HG02870 (cell line): ENCODE data around the gene GALR2.
"Not testable (repeated sequence)": the region's sequence is repeated elsewhere in the genome, so short reads cannot be mapped to it uniquely, and the experiment has no call there.

Source experiments
- ATAC-seq: cut with Tn5 transposase; IDR thresholded peaks from one replicate; pipeline ENCODE4 v1.9.1; 2021; ENCODE audit warnings: mild to moderate bottlenecking, moderate library complexity; ENCODE audit not compliant: unreplicated experiment

Gene GALR2, protein sequence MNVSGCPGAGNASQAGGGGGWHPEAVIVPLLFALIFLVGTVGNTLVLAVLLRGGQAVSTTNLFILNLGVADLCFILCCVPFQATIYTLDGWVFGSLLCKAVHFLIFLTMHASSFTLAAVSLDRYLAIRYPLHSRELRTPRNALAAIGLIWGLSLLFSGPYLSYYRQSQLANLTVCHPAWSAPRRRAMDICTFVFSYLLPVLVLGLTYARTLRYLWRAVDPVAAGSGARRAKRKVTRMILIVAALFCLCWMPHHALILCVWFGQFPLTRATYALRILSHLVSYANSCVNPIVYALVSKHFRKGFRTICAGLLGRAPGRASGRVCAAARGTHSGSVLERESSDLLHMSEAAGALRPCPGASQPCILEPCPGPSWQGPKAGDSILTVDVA

DNA sequence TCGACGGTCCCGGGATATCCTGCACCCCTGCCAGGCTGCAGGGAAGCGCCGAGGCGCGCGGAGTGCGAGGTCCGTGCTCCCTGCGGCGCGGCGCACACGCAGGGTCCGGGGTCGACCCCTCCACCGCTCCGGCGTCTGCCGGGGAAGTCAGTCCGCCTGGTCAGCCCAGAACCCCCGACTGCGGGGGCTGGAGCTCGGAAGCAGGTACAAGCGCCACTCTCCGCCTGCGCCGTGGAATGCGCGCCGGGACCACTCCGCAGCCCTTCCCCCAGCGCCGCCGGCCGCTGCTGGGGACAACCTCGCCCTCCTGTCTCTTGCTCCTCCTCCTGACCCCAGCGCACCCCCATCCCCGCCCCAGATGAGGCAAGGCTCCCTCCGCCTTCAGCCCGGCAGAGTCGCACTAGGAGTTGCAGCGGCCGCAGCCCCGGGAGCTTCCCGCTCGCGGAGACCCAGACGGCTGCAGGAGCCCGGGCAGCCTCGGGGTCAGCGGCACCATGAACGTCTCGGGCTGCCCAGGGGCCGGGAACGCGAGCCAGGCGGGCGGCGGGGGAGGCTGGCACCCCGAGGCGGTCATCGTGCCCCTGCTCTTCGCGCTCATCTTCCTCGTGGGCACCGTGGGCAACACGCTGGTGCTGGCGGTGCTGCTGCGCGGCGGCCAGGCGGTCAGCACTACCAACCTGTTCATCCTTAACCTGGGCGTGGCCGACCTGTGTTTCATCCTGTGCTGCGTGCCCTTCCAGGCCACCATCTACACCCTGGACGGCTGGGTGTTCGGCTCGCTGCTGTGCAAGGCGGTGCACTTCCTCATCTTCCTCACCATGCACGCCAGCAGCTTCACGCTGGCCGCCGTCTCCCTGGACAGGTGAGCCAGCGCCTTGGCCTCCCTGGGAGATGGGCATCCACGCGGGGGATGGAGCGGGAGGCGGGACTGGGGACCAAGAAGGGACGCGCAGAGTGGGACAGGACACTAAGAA is at the start of gene GALR2:
Gene GALR2, plus strand, starts transcription at position 392 of the 974 bp plus-strand sequence. Its CDS starts 103 bp downstream, at position 495.
- ATAC-seq, result no peak

DNA sequence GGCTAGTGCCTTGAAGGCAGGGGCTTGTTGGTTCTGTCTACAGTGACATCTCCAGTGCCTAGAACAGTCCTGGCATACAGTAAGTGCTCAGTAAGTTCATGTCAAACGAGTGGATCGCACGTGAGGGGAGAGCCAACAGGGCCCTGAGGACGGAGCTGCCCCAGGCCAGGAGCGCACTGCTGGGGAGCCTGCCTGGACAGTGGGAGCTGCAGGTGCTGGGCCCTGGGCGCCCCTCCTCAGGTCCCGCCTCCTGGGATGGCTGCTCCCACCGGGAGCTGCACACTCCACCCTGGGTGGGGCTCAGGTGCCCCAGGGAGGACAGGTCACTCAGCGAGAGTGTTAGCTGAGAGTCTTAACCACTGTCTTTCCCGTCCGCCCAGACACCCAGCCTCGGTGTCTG is 49.3 kb upstream of the GALR2 start:
- no peak for ATAC-seq

DNA sequence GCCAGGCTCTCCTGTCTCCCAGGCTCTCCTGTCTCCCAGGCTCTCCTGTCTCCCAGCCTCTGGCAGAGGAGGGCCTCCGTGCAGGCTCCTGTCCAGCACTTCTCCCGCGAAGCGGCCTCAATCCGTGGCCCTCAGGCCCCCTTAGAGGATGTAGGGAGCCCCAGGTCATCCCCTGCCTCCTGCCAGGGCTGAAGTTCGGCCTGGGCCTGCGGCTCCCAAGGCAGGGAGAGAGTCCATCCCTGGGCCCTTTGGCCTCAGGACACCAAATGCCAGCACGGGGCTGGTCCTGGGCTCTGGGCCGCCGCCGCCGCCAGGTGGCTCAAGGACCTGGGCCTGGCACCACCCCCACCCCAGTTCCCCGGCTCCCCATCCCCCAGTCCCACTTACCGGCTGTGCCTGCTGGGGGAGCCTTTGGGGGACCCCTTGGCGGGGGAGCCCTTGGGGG is 47.8 kb upstream of the GALR2 start:
- no peak for ATAC-seq

DNA sequence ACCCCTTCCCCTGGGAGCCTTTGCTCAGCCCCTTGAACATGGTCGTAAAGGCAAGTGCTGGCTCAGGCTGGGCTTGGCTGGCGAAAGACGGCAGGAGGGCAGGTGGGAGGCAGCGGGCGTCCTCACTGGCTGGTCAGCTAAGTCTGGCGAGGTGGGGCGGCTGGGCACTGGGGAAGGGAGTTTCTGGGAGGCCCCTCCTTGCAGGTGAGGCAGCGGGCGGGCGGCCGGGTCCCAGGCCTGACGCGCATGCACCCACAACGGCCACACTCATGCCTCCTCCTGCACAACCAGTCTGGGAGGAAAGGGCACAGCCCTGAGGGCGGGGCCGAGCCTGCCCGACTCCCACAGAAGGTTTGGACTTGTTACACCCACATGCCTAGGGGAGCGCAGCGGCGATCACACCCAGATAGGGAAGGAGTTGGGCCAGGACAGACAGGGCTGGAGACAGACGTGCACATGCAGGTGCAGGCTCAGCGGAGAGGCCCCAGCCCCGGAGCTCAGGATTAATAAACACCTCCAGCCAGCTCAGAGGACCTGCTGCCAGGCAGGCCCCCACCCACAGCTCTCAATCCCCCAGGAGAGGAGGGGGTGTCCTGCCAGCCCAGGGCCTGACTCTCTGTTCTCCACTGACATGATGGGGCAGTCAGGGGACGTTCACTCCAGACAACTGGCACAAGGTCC is 47.3 kb upstream of the GALR2 start, which contains the start of gene EVPL:
Gene EVPL, minus strand, starts transcription at position 148 of the 681 bp plus-strand sequence. Its CDS starts 108 bp downstream, at position 40.
- ATAC-seq, result no peak

DNA sequence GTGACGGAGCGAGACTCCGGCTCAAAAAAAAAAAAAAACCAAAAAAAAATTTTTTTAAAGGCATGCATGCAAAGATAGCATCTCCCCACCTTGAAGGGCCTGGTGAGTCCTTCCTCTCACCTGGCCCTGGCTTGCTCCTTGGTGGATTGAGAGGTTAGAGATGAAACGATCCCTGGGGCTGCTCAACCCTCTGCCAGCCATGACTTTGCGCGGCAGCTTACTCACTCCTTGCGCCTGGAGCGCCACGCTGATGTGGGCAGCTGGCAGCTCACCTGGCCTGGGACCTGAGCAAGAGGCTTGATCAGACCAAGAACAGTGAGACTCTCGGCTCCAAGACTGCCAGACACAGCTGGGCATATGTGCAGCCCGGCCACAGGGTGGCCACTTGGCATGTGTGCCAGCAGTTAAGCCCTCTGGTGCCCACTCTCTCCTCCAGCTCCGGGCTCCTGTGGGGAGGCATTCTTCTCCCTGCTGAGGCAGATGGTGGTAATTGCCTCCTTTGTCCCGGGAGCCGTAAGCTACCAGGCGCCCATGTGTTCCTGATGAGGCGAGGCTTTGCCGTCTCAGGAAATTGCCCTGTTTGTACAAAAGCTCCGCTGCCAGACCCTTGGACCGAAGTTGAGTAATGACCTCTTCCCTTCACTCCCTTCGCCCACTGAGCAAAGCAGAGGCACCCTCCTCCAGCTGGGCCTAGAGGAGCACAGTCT is 42.4 kb upstream of the GALR2 start:
- no peak for ATAC-seq

DNA sequence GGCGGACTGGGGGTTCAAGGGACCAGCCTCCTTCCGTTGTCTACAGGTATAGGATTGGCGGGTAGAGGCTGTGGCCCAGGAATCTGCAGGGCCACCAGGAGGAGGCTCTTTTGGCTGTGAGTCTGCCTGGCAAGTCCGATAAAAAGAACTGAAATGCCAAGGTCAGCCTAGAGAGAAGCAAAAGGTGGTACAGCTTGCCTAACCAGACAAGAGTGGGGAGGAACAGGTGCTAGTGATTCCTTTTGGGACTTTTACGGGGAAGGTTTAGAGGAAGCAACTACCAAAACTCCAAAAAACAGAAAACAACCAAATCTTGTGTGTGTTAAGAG is 41.8 kb upstream of the GALR2 start:
- no peak for ATAC-seq

DNA sequence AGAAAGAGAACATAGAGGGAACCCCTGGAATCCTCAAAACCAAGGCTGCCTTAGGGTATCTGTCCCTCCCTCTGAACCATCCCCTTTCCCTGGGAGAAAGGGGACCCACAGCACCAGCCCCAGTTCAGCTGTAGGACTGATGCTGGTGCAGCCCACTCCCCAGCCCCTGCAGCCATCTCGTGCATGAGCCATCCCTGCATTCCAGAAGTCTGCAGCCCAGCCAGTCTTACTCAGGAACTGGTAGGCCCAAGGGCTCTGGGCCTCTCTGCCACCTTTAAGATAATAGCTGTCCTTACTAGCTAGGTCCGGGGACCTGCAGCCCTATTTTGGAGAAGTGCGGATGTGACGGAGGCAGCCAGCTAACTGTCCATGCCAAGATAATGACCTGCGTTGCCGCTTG is 41.4 kb upstream of the GALR2 start:
- no peak for ATAC-seq

DNA sequence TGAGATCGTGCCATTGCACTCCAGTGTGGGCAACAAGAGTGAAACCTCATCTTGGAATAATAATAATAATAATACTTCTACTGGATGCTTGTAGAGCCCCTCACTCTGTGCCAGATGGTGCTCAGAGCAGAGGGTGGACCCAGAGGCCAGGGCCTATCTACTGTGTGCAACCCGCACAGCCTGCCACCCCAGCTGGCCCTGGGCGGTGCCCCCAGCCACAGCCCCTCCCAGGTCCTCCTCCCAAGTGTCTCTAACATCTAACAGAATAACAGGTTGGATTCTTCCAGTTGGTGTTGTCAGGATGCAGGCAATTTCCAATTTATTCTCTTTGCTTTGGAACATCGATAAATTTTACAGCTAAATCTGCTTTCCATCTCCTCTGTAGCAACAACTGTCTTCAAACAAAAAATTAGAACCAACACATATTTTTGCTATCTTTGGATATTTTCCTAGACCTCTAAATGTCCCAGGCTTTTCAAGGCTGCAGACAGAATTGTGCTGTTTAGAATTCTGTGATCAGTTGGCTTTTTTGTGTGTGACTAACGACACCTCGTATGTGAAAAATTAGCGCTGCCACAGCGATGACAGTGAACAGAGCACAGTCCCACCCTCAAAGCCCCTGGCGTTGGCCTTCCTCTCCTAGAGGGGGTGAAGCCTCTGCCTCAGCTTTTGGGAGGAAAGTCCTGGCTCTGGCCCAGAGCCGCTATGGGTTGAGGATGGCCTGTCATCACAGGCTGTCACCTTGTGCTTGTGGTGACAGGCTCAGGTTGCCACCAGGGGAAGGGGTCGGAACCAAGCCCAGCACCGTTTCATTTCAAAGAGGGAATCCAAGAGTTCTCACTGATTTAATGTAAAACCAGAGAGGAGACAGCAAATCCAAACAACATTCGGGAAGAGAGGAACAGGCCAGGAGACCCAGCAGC is 39.9 kb upstream of the GALR2 start:
- no peak for ATAC-seq

DNA sequence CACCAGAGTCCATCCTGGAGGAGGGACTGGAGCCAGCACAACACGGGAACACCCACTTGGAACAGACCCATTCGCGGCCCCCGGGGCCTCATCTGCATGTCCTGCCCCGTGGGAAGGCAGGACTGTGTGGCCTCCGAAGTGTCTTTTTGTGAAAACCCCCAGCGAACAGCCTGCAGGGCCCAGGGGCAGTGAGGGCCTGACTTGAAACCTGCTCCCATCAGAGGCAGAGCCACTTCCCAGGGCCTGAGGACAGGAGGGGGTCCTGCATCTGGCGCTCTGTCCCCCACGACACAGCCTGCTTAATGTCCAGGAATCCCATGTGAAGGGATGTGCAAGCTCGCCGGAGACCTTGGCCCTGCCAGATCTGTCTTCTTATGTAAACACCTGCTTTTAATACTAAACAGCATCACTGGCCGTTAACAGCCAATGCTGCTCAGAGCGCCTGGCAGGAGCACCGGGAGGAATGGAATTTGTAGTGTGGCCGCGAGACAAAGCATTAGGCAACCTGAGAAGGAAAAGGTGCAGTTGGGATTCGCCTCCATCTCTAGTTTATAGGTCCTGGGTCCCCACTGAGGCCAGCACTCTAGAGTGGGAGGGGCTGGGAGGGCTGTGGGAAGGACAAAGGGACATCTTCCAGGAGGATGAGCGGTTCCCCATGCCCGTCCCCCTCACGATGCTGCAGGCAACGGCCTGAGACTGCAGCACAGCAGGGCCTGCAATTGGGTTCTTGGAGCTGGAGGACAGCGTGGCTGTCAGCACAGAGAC is 37.9 kb upstream of the GALR2 start:
- no peak for ATAC-seq

DNA sequence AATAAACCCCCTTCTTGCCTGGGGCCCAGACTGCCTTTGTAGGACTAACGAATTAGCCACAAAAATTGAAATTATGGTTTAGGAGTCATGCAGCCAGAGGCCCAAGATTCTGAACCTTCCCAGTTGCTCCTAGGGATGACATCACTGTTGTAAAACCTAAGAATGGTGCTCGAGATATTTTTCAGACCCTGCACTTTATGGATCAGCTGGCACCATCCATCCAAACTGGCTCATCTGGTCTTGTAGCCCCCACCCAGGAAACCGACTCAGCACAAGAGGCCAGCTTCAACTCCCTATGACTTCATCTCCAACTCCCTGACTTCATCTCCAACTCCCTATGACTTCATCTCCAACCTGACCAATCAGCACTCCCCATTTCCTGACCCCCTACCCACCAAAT is 36.5 kb upstream of the GALR2 start:
- ATAC-seq, result no peak

DNA sequence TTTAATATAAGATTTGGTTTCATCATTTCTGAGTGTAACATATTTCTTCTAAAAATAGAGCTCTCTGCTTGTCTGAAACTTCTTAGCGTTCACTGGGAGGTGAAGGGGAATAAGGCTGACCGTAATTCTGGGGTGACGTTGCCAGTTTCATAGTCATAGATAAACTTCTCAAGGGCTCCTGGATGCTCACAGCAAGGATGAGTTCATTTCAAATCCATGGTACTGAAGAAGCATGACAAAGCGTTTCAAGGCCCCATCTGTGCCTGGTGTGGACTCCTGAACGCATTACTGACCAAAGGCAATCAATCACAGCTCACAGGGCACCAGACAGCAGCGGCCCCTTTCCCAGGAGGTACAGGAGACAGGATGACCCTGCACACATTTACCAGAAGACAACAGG is 35.5 kb upstream of the GALR2 start:
- ATAC-seq, result no peak

DNA sequence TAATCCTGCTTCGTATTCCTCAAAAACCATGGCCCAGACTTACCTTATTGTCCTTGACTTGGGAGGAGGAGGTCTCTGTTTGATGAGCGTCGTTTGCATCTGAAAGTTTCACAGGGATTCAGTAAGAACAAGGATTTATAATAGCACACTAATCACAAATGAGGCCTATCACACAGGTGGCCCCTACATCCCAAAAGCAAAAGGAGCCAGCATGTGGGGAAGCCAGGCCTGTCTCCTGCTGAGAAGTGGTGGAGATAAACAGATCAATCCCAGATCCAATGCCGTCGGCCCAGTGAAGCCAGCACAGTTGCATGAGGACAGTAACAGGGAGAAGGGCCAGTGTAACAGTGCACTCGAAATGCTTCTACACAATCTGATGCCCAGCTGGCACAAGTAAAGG is 34.2 kb upstream of the GALR2 start:
- no peak for ATAC-seq

DNA sequence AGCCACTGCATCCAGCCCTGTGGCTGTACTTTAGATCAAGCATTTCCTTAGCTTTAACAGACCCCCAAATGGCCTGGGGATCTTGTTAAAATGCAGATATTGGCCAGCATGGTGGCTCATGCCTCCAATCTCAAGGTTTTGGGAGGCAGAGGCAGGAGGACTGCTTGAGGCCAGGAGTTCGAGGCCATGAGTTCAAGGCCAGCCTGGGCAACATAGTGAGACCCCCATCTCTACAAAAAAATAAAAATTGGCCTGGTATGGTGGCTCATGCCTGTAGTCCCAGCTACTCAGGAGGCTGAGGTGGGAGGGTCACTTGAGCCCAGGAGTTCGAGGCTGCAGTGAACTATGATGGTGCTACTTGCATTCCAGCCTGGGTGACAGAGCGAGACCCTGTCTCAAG is 31.7 kb upstream of the GALR2 start:
- not testable (repeated sequence) for ATAC-seq

DNA sequence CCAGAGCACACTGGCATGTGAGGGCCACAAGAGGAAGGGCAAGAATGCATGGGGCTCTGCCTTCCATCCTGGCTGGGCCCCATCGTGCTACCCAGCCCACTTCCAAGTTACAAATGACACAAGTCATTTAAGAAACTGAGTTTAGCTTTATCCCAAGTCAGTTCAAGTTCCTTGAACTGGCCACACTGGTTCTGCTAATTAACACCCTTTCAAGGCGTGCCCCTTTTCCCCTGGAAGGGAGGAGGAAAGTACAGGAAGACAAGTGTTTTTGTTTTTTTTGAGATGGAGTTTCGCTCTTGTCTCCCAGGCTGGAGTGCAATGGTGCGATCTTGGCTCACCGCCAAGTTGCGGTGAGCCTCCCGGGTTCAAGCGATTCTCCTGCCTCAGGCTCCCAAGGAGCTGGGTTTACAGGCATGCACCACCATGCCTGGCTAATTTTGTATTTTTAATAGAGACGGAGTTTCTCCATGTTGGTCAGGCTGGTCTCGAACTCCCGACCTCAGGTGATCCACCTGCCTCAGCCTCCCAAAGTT is 30.0 kb upstream of the GALR2 start:
- not testable (repeated sequence) for ATAC-seq

DNA sequence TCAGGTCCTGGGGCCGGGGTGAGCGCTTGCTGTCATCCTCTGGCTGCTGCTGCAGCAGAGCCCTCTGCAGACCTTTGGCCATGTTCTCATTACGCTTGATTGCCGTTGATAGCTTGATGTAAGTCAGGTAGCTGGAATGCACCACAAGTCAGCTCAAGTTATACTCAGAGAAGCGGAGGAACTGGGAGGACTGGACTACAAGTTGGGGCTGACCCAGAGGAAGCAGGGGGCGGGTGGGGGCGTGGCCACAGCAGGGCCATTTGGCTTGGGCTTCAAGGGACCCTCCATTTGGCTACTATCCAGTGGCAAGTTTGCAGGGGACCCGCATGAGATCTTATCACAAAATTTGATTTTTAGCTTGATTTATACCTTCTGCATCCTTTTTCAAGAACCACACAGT is 28.5 kb upstream of the GALR2 start:
- no peak for ATAC-seq

DNA sequence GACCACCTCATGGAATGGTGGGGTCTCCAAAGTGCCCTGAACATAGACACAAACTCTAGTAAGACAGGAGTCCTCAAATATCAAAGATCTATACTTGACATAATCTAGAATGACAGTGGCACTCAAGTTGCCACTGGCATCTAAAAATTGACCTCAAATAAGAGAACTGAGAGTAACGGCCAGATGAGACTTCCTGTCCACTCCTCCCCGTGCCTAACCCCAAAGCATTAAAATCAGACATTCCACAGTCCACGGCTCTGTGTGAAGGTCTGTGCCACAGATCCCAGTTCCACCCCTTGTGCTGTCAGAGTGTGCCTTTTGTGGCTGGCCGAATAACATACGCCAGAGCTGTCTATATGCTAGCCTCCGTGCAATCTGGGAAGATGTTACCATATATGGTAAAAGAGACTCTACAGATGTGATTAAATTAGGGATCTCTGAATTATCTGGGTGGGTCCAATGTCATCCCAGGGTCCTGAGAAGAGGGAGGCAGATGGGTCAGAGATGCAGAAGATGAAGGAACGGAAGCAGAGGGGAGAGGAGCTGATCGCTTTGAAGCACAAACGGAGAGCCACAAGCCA is 26.5 kb upstream of the GALR2 start:
- no peak for ATAC-seq

DNA sequence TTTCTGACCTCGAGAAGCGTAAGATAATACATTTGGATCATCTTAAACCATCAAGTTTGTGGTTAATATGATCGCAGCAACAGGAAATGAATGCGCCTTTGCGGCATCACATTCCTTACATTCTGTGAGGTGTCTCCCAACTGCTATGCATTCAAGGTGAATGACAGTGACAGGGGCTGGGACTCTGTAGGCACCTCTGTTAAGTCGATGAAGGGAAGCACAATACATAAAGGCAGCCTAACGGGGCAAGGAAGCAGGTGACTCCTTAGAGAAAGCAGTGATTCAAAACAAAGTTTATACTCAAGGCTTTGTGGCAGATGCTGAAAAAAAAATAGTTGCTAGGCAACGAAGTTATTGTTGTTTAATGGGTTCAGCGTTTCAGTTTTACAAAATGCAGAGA is 25.9 kb upstream of the GALR2 start:
- ATAC-seq, result no peak

DNA sequence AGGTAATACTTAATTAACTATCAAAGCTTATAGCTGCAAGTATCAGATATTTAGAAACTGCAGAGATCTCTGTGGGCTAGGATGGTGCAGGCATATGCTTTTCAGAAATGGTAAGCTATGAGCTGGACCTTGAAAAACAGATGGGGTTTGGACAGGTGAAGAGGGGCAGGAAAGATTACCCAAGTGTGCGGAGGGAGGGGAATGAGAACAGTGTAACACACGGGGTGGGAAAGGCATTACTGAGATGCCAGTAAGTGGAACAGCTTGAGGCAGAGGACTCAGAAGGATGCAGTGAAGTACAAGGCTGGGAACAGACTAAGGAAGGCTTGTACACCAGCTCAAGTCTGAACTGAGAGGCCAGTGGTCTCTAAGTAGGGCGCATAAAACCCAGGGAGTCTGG is 25.3 kb upstream of the GALR2 start:
- ATAC-seq, result no peak
